DMS79 treated with DMSO at 0.1 percent for 48 hours (cell line): ENCODE measurements around the gene MLLT11.
"Not testable (repeated sequence)": the region's sequence is repeated elsewhere in the genome, so short reads cannot be mapped to it uniquely, and the experiment has no call there.

Source experiments
- DNase-seq: peaks from one replicate; lab custom pipeline; 2025; lab: John Stamatoyannopoulos, UW

The MLLT11 gene

GRCh38 chr1:151056149-151056548, 4.0 kb upstream of the MLLT11 start:
- DNase-seq, result no peak

DNA sequence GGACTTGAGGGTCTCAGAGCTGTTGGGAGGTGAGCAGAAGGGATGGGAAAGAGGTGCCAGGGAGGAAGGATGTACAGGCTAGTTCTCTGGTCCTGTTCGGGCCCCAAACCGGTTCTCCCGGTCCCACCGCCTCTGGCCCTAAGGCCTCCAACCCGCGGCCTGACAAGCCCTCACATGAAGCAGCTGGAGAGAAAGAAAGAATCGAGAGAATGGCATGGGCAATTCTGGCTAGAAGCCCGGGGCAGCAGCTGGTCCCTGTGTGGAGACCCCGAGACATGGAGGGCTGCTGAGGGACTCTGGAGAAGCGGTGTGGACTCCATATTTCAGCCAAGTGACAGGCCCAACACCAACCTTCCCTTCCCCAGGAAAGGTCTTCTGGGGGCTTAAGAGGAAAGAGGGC, 1.5 kb upstream of the MLLT11 start:
- DNase-seq, result peak; percentile 77

DNA sequence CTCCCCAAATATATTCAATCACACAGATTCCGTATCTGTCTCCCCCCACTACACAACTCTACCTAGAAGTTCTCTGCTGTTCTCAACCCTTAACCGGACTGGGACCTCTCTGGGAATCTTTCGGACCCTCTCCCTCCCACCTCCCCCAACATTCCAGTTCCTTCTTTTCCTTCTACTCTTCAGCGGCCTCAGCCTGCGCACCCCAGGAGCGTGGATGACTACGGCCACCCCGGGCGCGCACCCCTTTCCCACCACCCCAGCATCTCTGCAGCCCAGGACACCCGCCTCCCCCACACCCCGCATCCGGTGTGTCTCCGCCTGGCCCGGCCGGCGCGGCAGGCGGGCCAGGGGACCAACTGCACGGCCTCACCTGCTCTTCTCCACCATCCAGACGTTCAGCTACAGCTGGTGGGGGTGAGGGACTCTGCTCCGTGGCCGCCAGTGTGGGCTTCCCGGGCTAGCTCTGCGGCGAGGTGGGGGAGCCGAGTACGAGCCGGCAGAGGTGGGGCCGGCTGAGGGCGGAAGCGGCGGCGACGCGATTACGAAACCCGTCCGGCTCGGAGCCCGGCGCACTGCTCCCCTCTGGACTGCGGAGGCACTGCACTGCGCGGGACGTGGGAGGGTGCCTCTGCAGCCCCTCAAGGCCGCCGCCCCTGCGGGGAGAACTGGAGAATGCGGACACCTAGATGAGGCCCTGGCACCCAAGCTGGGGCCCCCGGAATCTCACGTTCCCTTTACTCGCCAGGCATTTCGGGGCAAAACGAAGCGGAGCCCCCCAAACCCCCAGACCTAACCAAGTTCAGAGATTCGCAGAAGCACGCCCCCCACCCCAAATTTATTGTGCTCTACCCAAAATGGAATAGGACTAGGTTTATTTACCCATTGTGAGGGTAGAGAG, 839 bp upstream of the MLLT11 start, which contains the start of gene CDC42SE1:
TSS of gene CDC42SE1 (minus strand) at position 514 of the 898 bp plus-strand sequence. CDS start 3,892 bp downstream, outside the sequence.
- DNase-seq, result peak; percentile 65

GRCh38 chr1:151060657-151061421, 642 bp downstream of the MLLT11 start:
- no peak for DNase-seq

DNA sequence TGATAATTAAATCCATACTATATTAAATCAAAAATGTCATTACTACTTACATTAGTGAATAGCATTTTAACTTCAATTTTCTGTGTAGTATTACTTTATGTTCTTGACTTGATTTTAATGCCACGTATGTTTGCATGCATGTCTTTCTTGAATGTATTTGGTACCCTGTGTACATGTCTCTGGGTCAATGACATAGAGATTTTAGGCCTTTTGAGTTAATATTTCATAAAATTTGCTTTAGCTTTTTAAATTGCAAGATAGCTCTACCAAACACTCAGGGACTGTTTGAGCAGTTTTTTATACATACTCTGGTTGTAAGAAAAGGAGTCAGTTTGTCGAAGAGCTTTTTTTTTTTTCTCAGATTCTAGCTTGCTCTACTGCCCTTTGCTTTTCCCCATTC, 1.5 kb downstream of the MLLT11 start:
- no peak for DNase-seq

DNA sequence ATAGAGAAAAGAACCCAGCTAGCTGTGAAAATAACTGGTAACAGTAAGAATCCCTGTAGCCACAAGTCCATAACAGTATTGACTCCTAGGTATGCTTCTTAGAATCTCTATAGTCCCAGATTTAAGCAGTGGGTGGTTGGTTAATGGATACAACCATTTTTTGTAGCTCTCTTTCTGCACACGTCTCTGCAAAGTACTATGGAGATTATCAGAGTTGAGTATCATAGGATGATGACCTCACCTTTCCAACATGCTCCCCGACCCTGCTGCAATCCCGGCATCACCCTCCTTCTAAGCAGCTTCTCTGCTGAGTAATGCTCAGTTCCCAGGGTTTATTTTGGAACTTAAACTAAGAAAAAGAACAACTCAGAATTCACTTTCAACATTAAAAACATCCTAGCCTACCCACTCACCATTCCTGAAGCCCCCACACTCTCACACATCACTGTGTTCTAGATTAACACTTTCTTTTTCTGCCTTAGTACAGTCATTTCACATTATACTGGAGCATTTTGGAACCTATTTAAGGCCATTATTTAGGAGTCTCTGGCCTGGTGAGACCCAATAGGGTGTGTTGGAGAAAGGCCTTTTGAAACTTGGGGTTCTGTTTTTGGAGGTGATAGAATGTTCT, 2.7 kb downstream of the MLLT11 start:
- no peak for DNase-seq

DNA sequence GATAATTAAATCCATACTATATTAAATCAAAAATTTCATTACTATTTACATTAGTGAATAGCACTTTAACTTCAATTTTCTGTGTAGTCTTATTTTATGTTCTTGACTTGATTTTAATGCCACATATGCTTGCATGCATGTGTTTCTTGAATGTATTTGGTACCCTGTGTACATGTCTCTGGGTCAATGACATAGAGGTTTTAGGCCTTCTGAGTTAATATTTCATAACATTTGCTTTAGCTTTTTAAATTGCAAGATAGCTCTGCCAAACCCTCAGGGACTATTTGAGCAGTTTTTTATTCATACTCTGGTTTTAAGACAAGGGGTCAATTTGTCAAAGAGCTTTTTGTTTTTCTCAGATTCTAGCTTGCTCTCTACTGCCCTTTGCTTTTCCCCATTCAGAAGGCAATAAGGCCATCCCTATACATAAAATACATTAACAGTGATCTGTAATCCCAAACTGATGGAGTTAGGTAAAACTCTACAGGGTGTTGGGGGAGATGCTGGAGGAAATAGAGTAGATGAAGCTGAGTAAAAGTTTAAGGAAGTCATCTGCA, 5.0 kb downstream of the MLLT11 start:
- DNase-seq, result no peak

GRCh38 chr1:151067185-151067584, 7.0 kb downstream of the MLLT11 start:
- no peak for DNase-seq

GRCh38 chr1:151069103-151069486, 8.9 kb downstream of the MLLT11 start:
- no peak for DNase-seq

DNA sequence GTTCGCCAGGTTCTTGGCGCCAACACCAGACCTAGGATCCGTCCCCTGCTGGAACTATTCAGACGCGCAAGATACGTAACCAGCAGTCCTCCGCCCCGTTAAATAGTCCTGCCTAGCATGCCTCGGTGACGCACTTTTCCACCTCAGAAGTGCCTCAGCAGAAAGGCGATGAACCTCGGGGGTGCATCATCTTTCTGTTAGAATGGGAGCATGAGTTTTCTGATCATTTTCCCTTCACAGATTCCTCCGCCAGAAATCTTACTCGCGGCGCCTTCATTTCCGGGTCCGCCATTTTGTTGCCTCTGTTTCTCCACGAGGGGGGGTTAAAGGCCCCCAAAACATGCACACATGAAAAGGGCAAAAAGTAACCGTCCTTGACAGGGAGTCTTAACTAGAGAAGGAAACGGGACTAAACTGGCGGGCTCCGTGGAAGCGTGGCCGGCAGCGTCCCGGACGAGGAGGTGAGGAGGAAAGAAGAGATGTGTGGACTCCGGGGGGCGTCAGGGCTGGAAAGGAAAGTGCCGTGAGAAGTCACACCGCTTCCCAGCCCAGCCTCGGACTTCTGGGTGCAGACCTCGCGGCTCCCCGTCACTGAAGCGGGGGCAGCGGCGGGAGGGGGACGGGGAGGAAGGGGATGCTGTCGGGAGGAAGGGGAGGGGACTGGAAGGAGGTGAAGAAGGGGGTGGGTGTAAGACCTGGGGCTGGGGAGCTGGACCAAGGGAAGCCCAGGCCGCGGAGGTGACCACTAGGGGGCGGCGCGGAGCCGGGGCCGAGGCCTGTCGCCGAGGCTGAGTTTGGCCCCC, 10.5 kb downstream of the MLLT11 start, which contains the start of gene GABPB2:
TSS of gene GABPB2 (plus strand) at position 288 of the 803 bp plus-strand sequence. CDS start 17,429 bp downstream, outside the sequence.
- peak; percentile 69 for DNase-seq

DNA sequence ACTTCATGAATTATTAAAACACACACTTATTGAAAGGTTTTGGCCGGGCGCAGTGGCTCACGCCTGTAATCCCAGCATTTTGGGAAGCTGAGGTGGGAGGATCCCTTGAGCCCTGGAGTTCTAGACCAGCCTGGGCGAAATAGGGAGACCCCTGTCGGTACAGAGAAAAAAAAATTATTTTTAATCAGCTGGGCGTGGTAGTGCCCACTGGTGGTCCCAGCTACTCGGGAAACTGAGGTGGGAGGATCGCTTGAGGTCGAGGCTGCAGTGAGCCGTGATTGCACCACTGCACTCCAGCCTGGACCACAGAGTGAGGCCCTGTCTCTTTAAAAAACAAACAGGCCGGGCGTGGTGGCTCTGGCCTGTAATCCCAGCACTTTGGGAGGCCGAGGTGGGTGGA, 12.0 kb downstream of the MLLT11 start:
- DNase-seq, result no peak

DNA sequence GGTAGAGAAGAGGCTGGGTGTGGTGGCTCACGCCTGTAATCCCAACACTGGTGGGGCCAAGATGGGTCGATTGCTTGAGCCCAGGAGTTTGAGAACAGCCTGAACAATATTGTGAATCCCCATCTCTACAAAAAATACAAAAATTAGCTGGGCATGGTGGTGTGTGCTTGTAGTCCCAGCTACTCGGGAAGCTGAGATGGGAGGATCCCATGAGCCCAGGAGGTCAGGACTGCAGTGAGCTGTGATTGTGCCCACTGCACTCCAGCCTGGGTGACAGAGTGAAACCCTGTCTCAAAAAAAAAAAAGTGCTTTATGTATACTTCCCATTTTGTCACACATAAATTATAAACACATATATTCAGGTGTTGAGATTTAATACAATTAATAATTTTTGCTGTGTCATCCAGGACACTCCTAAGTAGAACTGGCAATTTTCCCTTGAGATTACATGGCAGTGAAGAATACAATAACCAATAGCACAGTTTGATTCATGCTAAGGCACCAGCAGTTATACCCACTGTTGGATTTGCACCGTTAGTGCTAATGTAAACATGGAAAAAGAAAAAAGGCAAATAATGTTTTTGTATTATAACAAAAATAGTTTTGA, 25.9 kb downstream of the MLLT11 start:
- no peak for DNase-seq

GRCh38 chr1:151097426-151097825, 37.2 kb downstream of the MLLT11 start:
- not testable (repeated sequence) for DNase-seq

DNA sequence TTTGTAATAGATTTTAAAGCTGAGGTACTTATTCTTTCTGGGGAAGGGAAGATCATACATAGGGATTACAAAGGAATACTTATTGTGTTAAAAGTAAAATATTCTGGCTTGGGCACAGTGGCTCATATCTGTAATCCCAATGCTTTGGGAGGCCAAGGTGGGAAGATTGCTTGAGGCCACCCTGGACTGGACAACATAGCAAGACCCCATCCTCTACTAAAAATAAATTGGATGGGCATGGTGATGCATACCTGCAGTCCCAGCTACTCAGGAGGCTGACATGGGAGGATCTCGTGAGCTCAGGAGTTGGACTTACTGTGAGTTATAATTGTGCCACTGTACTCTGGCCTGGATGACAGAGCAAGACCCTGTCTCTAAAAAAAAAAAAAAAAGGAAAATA, 37.9 kb downstream of the MLLT11 start:
- no peak for DNase-seq

DNA sequence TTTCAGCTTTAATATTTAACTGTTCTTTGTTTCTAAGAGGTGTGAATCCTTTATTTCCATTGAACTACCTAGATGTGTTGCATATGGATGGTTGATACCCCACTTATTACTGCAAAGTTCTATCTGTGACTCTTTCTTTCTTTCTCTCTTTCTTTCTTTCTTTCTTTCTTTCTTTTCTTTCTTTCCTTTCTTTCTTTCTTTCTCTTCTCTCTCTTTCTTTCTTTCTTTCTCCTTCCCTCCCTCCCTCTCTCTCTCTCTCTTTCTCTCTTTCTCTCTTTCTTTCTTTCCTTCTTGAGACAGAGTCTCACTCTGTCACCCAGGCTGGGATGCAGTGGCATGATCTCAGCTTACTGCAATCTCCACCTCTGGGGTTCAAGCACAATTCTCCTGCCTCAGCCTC, 44.4 kb downstream of the MLLT11 start:
- DNase-seq, result no peak

DNA sequence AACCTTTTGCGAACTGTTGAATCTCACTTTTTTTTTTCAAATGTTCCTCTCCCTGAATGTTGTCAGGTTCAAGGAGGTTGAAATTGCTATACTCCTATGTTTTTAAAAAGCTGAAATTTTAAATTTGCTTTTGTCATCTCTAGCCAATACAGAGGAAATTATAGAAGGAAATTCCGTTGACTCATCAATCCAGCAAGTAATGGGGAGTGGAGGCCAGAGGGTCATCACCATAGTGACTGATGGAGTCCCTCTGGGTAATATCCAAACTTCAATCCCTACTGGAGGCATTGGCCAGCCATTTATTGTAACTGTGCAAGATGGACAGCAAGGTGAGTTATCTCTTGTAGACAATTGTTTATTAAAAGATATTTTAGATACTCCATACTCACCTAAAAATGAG, 46.7 kb downstream of the MLLT11 start:
- DNase-seq, result no peak

DNA sequence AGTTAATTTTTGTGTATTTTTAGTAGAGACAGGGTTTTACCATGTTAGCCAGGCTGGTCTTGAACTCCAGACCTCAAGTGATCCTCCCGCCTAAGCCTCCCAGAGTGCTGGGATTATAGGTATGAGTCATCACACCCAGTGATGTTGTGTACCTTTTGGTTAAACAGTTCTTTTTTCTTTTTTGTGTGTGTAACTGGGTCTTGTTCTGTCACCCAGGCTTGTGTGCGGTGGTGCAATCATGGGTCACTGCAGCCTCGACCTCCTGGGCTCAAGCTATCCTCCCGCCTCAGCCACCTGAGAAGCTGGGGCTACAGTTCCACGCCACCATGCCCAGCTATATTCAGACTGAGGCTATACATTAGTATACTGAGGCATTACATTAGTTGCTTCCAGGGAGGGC, 48.1 kb downstream of the MLLT11 start:
- DNase-seq, result no peak

GRCh38 chr1:151113877-151114276, 53.7 kb downstream of the MLLT11 start:
- no peak for DNase-seq
